ENCODE measurements around the gene ARIH1.

DNA sequence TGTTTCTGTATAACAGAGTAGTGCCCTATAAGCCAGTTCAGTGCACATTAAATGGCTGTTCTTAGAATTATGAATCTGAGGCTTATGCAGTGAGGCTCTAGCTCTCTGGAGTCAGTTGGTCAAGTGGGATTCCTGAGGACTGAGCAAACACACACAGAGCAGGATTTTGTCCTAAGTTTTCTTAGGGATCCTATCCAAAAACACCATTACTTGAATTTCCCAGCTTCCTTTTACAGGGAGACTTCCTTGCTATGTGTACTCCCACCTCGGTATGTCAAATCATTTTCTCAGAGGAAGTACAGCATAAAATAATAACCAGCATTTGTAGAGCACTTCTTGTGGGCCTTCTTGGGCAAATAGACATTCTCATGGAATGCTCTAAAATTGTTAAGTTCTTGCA, 117.2 kb downstream of the ARIH1 start:
- TF ChIP-seq ATF3 (IDR thresholded peaks at IDR 0.05), result no peak
- TF ChIP-seq POLR2AphosphoS5 (IDR thresholded peaks at IDR 0.05; ENCODE audit: low read depth, low read length), result no peak

Data from HCT116 (cell line).